Activated CD4-positive, alpha-beta T cell treated with anti-CD3 and anti-CD28 coated beads, Interleukin-2, amount 50 U/mL, for 1 hour (primary cell): Measurements from ENCODE around the gene RNASET2.
"Not testable (repeated sequence)": the region's sequence is repeated elsewhere in the genome, so short reads cannot be mapped to it uniquely, and the experiment has no call there.

Experiments used
- DNase-seq: peaks from one replicate; pipeline ENCODE4 v3.0.0-alpha.2; 2020

Gene RNASET2

DNA sequence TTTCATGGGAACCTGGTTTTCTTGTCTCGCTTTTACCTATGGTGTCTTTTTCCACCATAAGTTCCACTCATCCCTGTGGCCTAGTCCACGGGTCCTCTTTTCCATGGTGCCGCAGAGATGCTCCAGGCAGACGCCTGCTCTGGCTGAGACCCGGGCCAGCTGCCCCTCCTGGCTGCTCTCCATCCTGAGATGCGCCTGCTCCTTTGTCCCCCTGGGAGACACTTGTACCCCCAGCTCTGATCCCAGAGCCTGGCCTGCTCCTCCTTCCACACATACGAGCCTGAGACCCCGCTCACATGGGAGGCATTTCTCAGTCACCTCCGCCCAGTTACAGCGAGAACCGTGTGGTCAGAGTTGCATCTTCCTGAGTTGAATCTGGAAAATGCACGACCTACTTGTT is 29.6 kb downstream of the RNASET2 start:
- no peak for DNase-seq

DNA sequence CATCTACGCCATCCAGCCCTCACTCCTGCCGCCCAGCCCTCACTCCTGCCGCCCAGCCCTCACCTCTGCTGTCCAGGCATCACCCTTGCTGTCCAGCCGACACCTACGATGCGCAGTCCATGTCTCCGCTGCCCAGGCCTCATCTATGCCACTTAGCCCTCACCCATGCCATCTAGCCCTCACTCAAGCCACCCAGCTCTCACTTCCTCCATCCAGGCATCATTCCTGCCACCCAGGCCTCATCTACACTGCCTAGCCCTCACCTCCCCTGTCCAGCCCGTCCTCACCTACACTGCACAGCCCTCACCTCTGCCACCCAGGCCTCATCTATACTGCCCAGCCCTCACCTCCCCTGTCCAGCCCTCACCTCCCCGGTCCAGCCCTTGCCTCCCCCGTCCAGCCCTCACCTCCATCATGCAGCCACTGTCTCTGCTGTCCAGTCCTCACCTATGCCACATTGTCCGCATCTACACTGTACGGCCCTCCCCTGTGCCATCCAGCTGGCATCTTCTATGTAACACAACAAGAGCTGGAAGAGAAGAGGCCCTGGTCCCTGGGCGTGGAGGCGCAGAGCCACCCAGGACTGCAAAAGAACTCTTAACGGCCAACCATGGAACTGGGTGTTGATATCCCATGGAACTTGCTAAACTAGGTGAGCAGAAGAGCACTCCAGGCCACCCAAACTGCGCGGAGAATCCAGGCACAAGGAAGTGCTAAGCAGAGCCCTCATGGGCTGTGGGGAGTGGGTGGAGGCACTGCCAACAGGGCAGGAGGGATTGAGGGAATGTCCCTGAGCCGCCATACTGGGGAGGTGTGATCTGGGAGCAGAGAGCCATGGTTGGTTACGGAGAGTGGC is 31.0 kb downstream of the RNASET2 start:
- DNase-seq: no peak

DNA sequence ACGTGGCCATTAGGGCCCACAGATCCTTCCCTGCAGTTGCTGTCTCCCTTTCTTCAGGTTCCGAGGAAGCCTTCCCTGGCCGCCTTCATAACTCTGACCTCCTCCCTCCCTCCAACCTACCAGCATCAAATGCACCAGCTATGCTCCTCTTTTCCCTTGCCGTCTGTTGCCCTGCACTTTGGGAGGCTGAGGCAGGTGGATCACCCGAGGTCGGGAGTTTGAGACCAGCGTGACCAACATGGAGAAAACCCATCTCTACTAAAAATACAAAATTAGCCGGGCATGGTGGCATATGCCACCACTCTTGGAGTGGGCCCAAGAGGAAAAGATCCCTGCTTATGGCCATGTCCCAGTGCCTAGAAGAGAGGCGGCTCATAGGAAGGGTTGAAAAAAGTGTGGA is 31.8 kb downstream of the RNASET2 start:
- DNase-seq: no peak

DNA sequence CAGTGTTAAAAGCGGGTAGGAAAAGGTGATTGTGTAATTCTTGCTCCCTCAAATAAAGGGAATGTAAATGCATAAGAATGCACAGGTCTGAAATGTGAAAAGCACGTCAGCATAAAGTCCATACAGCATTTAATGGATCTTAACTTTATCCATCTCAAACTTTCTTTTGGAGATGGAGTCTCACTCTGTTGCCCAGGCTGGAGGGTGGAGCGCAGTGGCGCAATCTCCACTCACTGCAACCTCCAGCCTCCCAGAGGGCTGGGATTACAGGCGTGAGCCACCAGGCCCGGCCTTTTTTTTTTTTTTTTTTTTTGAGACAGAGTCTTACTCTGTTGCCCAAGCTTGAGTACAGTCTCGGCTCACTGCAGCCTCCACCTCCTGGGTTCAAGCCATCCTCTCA is 33.4 kb downstream of the RNASET2 start:
- no peak for DNase-seq

- no peak for DNase-seq
These were observed 34.8 kb downstream of the RNASET2 start for GRCh38 chr6:166921570-166921969.

DNA sequence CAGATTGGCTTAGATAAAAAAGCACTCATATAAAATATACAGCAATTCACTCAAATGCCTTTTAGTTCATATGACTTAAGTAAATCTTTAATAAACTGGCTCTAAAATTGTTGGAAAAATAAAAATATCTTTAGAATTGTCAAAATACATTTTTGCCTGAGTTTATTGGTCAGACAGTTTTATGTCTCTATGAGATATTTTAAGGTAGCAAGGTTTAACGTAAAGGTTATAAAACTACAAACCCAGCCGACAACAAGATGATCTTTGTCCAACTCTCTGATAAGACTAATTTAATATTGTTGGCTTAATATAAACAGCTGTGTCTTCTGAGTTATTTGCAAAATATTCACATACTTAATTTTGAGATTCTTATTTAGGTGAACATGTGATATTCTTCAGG is 39.5 kb downstream of the RNASET2 start:
- no peak for DNase-seq

GRCh38 chr6:166915484-166915883 is 40.9 kb downstream of the RNASET2 start:
- not testable (repeated sequence) for DNase-seq

DNA sequence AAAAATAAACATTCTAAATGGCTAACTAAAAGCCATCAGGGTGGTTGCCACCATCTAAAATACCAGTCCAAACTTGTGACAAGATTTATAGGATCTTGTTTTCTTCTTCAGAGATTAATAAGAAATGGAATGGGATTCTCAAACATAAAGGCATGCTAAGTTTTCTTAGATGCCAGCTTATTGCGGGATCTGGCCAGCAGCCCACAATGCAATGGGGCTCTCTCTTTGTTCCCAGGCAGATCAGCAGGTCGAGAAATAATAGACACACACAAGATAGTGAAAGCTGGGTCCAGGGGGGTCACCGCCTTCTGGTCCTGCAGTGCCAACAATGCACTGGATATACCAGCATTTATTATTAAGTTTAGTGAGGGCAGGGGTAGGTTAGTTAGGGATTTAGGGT is 41.4 kb downstream of the RNASET2 start:
- not testable (repeated sequence) for DNase-seq

- DNase-seq: no peak
These were observed 45.1 kb downstream of the RNASET2 start for GRCh38 chr6:166911248-166911677.

GRCh38 chr6:166910601-166911000 is 45.7 kb downstream of the RNASET2 start:
- no peak for DNase-seq

- no peak for DNase-seq
These were observed 47.5 kb downstream of the RNASET2 start for GRCh38 chr6:166908811-166909210.

GRCh38 chr6:166907871-166908806 is 48.2 kb downstream of the RNASET2 start:
- DNase-seq: no peak

DNA sequence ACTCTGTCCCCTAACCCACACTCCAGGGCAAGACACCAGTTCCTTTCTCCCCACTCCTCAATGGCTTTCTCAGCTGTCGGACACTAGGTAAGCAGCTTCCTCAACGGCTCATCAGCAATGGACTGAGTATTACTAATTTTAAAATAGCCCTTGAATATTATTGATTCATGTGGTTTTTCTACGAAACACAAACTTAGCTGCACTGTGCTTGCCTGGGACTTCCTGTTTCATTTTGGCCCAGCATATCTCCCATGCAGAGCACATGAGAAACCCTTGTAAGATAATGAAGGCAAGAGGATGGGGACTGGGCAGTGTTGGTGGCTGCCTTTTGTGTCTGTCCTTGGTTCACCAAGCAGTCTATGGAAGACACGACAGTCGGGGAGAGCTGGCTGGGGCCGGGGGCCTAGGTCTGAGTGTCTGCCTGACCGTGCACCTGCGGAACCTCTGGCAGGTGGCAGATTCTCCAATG is 48.9 kb downstream of the RNASET2 start:
- no peak for DNase-seq

GRCh38 chr6:166906376-166907044 is 49.8 kb downstream of the RNASET2 start:
- DNase-seq: no peak

- DNase-seq: no peak
These were observed 50.7 kb downstream of the RNASET2 start for GRCh38 chr6:166905505-166906134.

DNA sequence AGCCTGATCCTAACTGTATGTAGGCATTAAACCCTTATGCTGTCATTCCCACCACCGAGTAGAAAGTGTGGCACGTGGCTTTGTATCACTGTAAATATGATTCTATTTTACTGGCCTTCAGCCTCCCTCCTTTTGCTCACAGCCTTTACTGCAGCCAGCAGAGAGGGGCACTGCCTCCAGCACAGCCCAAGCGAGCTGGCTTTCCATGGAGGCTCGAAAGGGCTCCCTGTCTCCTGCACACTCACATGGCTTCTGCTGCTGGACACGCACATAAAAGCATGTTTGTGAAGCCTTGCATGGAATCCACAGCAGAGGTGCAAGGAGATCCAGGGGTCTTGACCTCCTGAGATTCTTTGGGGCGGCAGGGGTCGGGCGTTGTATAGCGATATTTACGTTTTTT is 51.3 kb downstream of the RNASET2 start:
- DNase-seq: no peak

- DNase-seq: no peak
These were observed 52.1 kb downstream of the RNASET2 start for GRCh38 chr6:166904101-166904746.

DNA sequence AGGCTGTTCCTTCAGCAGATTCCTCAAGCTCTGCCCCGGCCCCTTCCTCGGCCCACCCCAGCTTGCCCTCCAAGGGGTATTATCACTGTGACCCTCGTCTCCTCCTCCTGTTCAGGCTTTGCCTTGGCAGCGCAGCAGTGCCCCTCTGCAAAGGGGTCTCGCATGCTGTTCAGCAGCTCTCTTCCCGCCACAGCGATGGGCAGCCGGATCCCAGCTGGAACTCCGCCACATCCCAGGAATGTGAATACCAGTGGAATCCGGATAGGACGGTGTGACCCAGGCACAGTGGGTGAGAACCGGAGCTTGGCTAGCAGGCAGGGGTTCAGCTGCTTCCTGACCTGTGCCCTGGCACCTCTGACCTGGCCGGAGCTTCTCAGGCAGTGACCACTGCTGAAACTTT is 52.9 kb downstream of the RNASET2 start:
- DNase-seq: no peak

- DNase-seq: no peak
These were observed 53.3 kb downstream of the RNASET2 start for GRCh38 chr6:166903027-166903426.

DNA sequence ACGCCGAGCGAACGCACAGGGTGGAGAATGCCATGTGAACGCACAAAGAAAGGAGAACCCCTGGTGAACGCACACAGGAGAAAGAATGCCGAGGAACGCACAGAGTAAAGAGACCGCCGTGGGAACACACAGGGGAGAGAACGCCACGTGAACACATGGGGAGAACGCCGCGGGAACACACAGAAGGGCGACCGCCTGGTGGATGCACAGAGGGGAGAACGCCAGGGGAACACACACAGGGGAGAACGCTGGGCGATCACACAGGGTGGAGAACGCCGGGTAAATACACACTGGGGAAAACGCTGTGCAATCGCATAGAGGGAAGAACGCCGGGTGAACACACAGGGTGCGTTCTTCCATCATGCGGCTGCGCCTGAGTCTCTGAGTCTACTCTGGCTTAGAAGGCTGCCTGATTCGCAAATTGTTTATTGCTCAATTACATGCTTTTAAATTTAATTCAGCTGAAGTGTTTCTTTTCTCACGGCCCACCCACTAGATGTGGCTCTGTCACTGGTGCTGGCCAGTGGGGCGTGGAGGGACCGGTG is 54.1 kb downstream of the RNASET2 start:
- DNase-seq: no peak

DNA sequence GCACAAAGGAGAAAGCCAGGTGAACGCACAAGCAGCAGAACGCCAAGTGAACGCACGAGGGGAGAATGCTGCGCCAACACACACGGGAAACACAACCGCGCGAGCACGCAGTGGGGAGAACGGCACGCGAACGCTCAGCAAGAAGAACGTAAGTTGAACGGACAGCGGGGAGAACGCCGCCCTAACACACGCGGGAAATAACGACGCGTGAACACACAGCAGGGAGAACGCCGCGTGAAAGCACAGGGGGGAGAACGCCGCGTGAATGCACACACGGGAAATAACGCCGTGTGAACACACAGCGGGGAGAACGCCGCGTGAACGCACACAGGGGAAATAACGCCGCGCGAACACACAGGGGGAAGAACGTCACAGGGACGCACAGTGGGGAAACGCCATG is 54.7 kb downstream of the RNASET2 start:
- DNase-seq: no peak
